Upper lobe of right lung (tissue), 1 donor: ENCODE data around the gene EN1. TPM values are rescaled to one million over a fixed set of nuclear protein-coding genes. Genes with fewer than 3 reads are reported as not detected.
A peak's percentile ranks its signal among the peaks of the same experiment; 100 is the strongest.

Source experiments
- ATAC-seq: fragments of 200-7000 bp; cut with Tn5 transposase; one replicate; pipeline ENCODE4 v1.9.1; 2020; ENCODE audit warnings: mild to moderate bottlenecking, moderate library complexity
- DNase-seq: peaks from one replicate; pipeline ENCODE4 v3.0.0-alpha.2; 2020
- H3K27ac ChIP-seq: fragments of 200-600 bp; one replicate; pipeline ENCODE4 v1.8.0; 2022
- H3K27me3 ChIP-seq: fragments of 200-600 bp; one replicate; pipeline ENCODE4 v1.8.0; 2022; ENCODE audit warnings: mild to moderate bottlenecking
- H3K36me3 ChIP-seq: fragments of 200-600 bp; one replicate; pipeline ENCODE4 v1.8.0; 2022
- H3K4me1 ChIP-seq: fragments of 200-600 bp; one replicate; pipeline ENCODE4 v1.8.0; 2022
- H3K4me3 ChIP-seq: fragments of 200-600 bp; one replicate; pipeline ENCODE4 v1.8.0; 2022; ENCODE audit warnings: mild to moderate bottlenecking
- H3K9me3 ChIP-seq: fragments of 200-600 bp; one replicate; pipeline ENCODE4 v1.8.0; 2022
- CTCF ChIP-seq: fragments of 200-600 bp; IDR thresholded peaks from one replicate; pipeline ENCODE4 v1.8.0; 2022; ENCODE audit warnings: antibody characterized with exemption
- intact Hi-C: fragments of 100-400 bp; cut with DNase I; formaldehyde crosslinking; loops from one replicate; pipeline ENCODE4 v1.11.0; 2022
- total RNA-seq: library from RNA; stranded (reverse); fragmentation: NEBNext Ultra II Directional; extraction: Animal tissue kit (Norgen Biotek cat#: 25700); gene quantifications from one replicate; pipeline ENCODE4 v1.2.1, GENCODE V29; 2021
- donor health status: DM: no; HTN: yes; CAD: no; lungs with severe emphysema.

The EN1 gene
- total RNA-seq, 1 donor from 2014 or later: not detected

- peaks cover 98% of the 10 kb centered on the region for H3K27me3 ChIP-seq
- intact Hi-C loops: no loop called here
Measured at GRCh38 chr2:118837621-118838020, 9.8 kb downstream of the EN1 start.

GRCh38 chr2:118837067-118837466 lies 10.4 kb downstream of the EN1 start:
- intact Hi-C loops: no loop called here
- TF ChIP-seq CTCF: no peak
- no peak overlapping the region for H3K27ac ChIP-seq
- no peak for ATAC-seq
- H3K27me3 ChIP-seq: peaks cover 99% of the 10 kb centered on the region
- H3K9me3 ChIP-seq: no peaks in the 10 kb centered on the region
- no peaks in the 10 kb centered on the region for H3K36me3 ChIP-seq
- H3K4me1 ChIP-seq: peaks cover 12% of the 10 kb centered on the region
- DNase-seq: no peak
- H3K4me3 ChIP-seq: no peak overlapping the region

More at GRCh38 chr2:118837621-118838020, 9.8 kb downstream of the EN1 start:
- Histone ChIP-seq H3K4me3 (no peak overlapping the region), H3K36me3 (no peaks in the 10 kb centered on the region), H3K9me3 (no peaks in the 10 kb centered on the region), H3K27ac (no peak overlapping the region), H3K4me1 (peaks cover 15% of the 10 kb centered on the region)
- no peak for TF ChIP-seq CTCF
- ATAC-seq: no peak
- DNase-seq: no peak

GRCh38 chr2:118836411-118836930 lies 11.0 kb downstream of the EN1 start:
- no peaks in the 10 kb centered on the region for H3K36me3 ChIP-seq
- peak overlapping the region; percentile 44 for H3K4me3 ChIP-seq
- H3K27me3 ChIP-seq: peaks cover 100% of the 10 kb centered on the region
- intact Hi-C loops: no loop called here
- DNase-seq (no peak), ATAC-seq (no peak)
- peaks cover 12% of the 10 kb centered on the region for H3K4me1 ChIP-seq
- TF ChIP-seq CTCF: no peak
- no peaks in the 10 kb centered on the region for H3K9me3 ChIP-seq
- H3K27ac ChIP-seq: no peak overlapping the region

GRCh38 chr2:118835746-118836410 lies 11.6 kb downstream of the EN1 start:
- DNase-seq (no peak), ATAC-seq (peak; percentile 7)
- H3K36me3 ChIP-seq: no peaks in the 10 kb centered on the region
- H3K4me3 ChIP-seq: peak overlapping the region; percentile 44
- intact Hi-C loops: no loop called here
- no peak overlapping the region for H3K27ac ChIP-seq
- peaks cover 12% of the 10 kb centered on the region for H3K4me1 ChIP-seq
- TF ChIP-seq CTCF: no peak
- H3K27me3 ChIP-seq: peaks cover 94% of the 10 kb centered on the region
- H3K9me3 ChIP-seq: no peaks in the 10 kb centered on the region

GRCh38 chr2:118834901-118835745 lies 12.3 kb downstream of the EN1 start:
- intact Hi-C loops: no loop called here
- ATAC-seq: peak; percentile 7
- H3K4me3 ChIP-seq: peak overlapping the region; percentile 44
- no peak for DNase-seq
- H3K27me3 ChIP-seq: peaks cover 92% of the 10 kb centered on the region
- TF ChIP-seq CTCF: no peak
- no peaks in the 10 kb centered on the region for H3K36me3 ChIP-seq
- no peak overlapping the region for H3K27ac ChIP-seq
- H3K4me1 ChIP-seq: peaks cover 12% of the 10 kb centered on the region
- H3K9me3 ChIP-seq: no peaks in the 10 kb centered on the region
